NCI-H524 treated with DMSO at 0.1 percent for 48 hours (cell line): Measurements from ENCODE around the gene RBM43.
"Not testable (repeated sequence)": the region's sequence is repeated elsewhere in the genome, so short reads cannot be mapped to it uniquely, and the experiment has no call there.

Source experiments
- DNase-seq: peaks from one replicate; lab custom pipeline; 2025; lab: John Stamatoyannopoulos, UW

The RBM43 gene

GRCh38 chr2:151261231-151261976 is at the start of gene RBM43:
TSS of gene RBM43 (minus strand) at chr2:151261863. CDS start at chr2:151261727, 136 bp downstream.
- peak; percentile 3 for DNase-seq

GRCh38 chr2:151310313-151310712 is 48.6 kb upstream of the RBM43 start:
- not testable (repeated sequence) for DNase-seq

GRCh38 chr2:151306621-151307020 is 45.0 kb upstream of the RBM43 start:
- no peak for DNase-seq

GRCh38 chr2:151305129-151305691 is 43.5 kb upstream of the RBM43 start:
- DNase-seq = no peak

- no peak for DNase-seq
Observed at GRCh38 chr2:151302879-151303278, 41.2 kb upstream of the RBM43 start.

GRCh38 chr2:151302404-151302803 is 40.7 kb upstream of the RBM43 start:
- no peak for DNase-seq

- DNase-seq = no peak
Observed at GRCh38 chr2:151299920-151300539, 38.4 kb upstream of the RBM43 start.

GRCh38 chr2:151297882-151298281 is 36.2 kb upstream of the RBM43 start:
- DNase-seq = no peak

GRCh38 chr2:151295926-151296325 is 34.3 kb upstream of the RBM43 start:
- DNase-seq = not testable (repeated sequence)

GRCh38 chr2:151292546-151292945 is 30.9 kb upstream of the RBM43 start:
- DNase-seq = no peak

- DNase-seq = no peak
Observed at GRCh38 chr2:151292141-151292540, 30.5 kb upstream of the RBM43 start.

- no peak for DNase-seq
Observed at GRCh38 chr2:151291224-151291623, 29.6 kb upstream of the RBM43 start.

- DNase-seq = no peak
Observed at GRCh38 chr2:151289972-151290866, 28.6 kb upstream of the RBM43 start.

GRCh38 chr2:151287513-151288250 is 26.0 kb upstream of the RBM43 start:
- no peak for DNase-seq

- DNase-seq = no peak
Observed at GRCh38 chr2:151282401-151282800, 20.7 kb upstream of the RBM43 start.

GRCh38 chr2:151280271-151280670 is 18.6 kb upstream of the RBM43 start:
- DNase-seq = no peak

- DNase-seq = no peak
Observed at GRCh38 chr2:151278487-151278886, 16.8 kb upstream of the RBM43 start.

- no peak for DNase-seq
Observed at GRCh38 chr2:151277067-151277466, 15.4 kb upstream of the RBM43 start.

GRCh38 chr2:151275291-151275690 is 13.6 kb upstream of the RBM43 start:
- DNase-seq = no peak

- DNase-seq = no peak
Observed at GRCh38 chr2:151271824-151272223, 10.2 kb upstream of the RBM43 start.

- no peak for DNase-seq
Observed at GRCh38 chr2:151269798-151270568, 8.3 kb upstream of the RBM43 start.
